Measurements from ENCODE around the gene MAD1L1.

DNA sequence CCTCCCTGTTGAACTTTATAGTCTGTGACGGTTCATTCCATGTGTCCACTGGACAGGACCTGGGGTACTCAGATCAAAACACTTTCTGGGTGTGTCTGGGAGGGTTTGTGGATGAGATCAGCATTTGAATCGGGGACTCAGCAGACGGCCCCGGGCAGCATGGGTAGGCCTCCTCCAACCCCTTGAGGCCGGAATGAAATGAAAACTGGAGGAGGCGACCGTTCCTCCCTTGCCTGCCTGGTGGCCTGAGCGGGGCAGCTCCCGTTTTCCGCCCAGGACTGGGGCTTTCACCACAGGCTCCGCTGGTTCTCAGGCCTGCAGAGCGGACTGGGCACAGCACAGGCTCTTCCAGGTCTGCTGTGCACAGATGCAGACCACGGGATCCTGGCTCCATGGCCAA, 247.7 kb downstream of the MAD1L1 start:
- TF ChIP-seq KLF10 (tag by site-specific recombination; IDR thresholded peaks at IDR 0.05) (no peak), ZNF626 (tag by site-specific recombination; IDR thresholded peaks at IDR 0.05) (no peak), KLF16 (tag by site-specific recombination; IDR thresholded peaks at IDR 0.05) (no peak), YY1 (tag by site-specific recombination; IDR thresholded peaks at IDR 0.05) (no peak), TRIM28 (IDR thresholded peaks at IDR 0.05; ENCODE audit: borderline replicate concordance, low read length) (no peak)
- TF ChIP-seq, protein P1, sequence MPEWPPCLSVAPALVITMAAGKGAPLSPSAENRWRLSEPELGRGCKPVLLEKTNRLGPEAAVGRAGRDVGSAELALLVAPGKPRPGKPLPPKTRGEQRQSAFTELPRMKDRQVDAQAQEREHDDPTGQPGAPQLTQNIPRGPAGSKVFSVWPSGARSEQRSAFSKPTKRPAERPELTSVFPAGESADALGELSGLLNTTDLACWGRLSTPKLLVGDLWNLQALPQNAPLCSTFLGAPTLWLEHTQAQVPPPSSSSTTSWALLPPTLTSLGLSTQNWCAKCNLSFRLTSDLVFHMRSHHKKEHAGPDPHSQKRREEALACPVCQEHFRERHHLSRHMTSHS (tag by site-specific recombination; IDR thresholded peaks at IDR 0.05), result no peak

Data from HEK293 (cell line).